ENCODE results near the gene E2F4. TPM values are rescaled to one million over a fixed set of nuclear protein-coding genes. Genes with fewer than 3 reads are reported as not detected.
A peak's percentile ranks its signal among the peaks of the same experiment; 100 is the strongest.

The E2F4 gene, protein sequence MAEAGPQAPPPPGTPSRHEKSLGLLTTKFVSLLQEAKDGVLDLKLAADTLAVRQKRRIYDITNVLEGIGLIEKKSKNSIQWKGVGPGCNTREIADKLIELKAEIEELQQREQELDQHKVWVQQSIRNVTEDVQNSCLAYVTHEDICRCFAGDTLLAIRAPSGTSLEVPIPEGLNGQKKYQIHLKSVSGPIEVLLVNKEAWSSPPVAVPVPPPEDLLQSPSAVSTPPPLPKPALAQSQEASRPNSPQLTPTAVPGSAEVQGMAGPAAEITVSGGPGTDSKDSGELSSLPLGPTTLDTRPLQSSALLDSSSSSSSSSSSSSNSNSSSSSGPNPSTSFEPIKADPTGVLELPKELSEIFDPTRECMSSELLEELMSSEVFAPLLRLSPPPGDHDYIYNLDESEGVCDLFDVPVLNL
- 54.0 TPM for polyA plus RNA-seq (2013)

GRCh38 chr16:67191995-67192681 is at the start of gene E2F4:
Gene E2F4 (plus strand): TSS chr16:67192155. CDS start chr16:67192228, 73 bp downstream.
- POLR2A ChIA-PET: interaction anchor here (1.5 kb wide), 1 partner anchor 30 kb away, joined by 3 read pairs; no protein-coding TSS in a partner anchor
- H3K36me3 ChIP-seq (ENCODE audit: control insufficient read depth in 4 of 4, insufficient read depth in 4 of 4, low read length in 3 of 4): peaks cover 10 to 38% (median 35%) of the 10 kb centered on the region in 4 experiments
- peak within 1 kb of the TSS; percentile 72 to 98 (median 91) for H3K4me3 ChIP-seq (ENCODE audit: control insufficient read depth in 1 of 7, extremely low read depth in 1 of 7, insufficient read depth in 4 of 7, low read depth in 2 of 7, low read length in 6 of 7)
- CTCF ChIA-PET: interaction anchor here (0.8 to 4.8 kb wide), 7 partner anchors 9 to 53 kb away, joined by 3 to 17 read pairs (median 5); partner anchors contain the start of gene MATCAP1
- 0% methylated on average over 51 of the region's 54 CpGs for WGBS (ENCODE audit: insufficient coverage)
- peaks cover 0 to 22% (median 19%) of the 10 kb centered on the region in 4 experiments for H3K4me1 ChIP-seq (ENCODE audit: control extremely low read depth in 1 of 4, control insufficient read depth in 4 of 4, insufficient read depth in 4 of 4, low read length in 3 of 4)
- DNase-seq: peak; percentile 91 to 96 (median 96)
- H3K9me3 ChIP-seq (ENCODE audit: control extremely low read depth in 1 of 5, control insufficient read depth in 4 of 5, insufficient read depth in 2 of 5, low read depth in 1 of 5, low read length in 4 of 5): no peaks in the 10 kb centered on the region
- H3K27me3 ChIP-seq (replicated peaks in 2 of 5; ENCODE audit: control insufficient read depth in 4 of 5, insufficient read depth in 5 of 5, low read length in 4 of 5): peaks cover 0 to 1% (median 0%) of the 10 kb centered on the region in 5 experiments
- peak within 1 kb of the TSS; percentile 66 to 90 for H3K27ac ChIP-seq (ENCODE audit: insufficient read depth in 1 of 2, low read depth in 1 of 2, low read length in 2 of 2, poor library complexity in 1 of 2, severe bottlenecking in 2 of 2)

GRCh38 chr16:67142342-67142741 is 49.6 kb upstream of the E2F4 start:
- 99% methylated on average over 8 of the region's 9 CpGs for WGBS (ENCODE audit: insufficient coverage)
- Histone ChIP-seq H3K27ac (ENCODE audit: insufficient read depth in 1 of 2, low read depth in 1 of 2, low read length in 2 of 2, poor library complexity in 1 of 2, severe bottlenecking in 2 of 2) (no peak overlapping the region), H3K4me1 (ENCODE audit: control extremely low read depth in 1 of 4, control insufficient read depth in 4 of 4, insufficient read depth in 4 of 4, low read length in 3 of 4) (peaks cover 0 to 3% (median 0%) of the 10 kb centered on the region in 4 experiments), H3K27me3 (replicated peaks in 2 of 5; ENCODE audit: control insufficient read depth in 4 of 5, insufficient read depth in 5 of 5, low read length in 4 of 5) (no peaks in the 10 kb centered on the region), H3K9me3 (ENCODE audit: control extremely low read depth in 1 of 5, control insufficient read depth in 4 of 5, insufficient read depth in 2 of 5, low read depth in 1 of 5, low read length in 4 of 5) (no peaks in the 10 kb centered on the region), H3K4me3 (ENCODE audit: control insufficient read depth in 1 of 7, extremely low read depth in 1 of 7, insufficient read depth in 4 of 7, low read depth in 2 of 7, low read length in 6 of 7) (no peak overlapping the region), H3K36me3 (ENCODE audit: control insufficient read depth in 4 of 4, insufficient read depth in 4 of 4, low read length in 3 of 4) (peaks cover 24 to 91% (median 71%) of the 10 kb centered on the region in 4 experiments)
- ChIA-PET POLR2A (no interaction called here), CTCF (interaction anchor here (0.8 to 2.8 kb wide), 5 partner anchors 12 to 253 kb away, joined by 3 to 11 read pairs (median 4); no protein-coding TSS in a partner anchor)
- no peak for DNase-seq

DNA sequence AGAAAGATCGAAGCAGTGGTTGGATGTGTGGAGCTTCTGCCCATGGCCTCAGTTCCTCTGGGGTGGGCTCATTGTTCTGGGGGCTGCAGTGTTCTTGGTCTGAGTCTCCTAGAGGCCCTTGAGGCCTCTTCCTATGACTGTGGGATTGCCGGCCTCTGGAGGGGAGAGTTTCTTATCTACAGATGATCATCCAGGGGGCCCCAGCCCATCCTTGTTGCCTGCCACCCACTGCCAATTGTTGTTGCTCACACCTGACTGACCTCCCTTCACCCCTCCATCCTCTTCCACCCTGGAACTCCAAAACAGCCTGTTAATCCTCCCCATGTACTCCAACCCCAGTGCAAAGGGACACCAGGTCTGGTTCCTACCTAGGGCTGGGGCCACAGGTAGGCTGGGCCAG is 47.0 kb upstream of the E2F4 start:
- H3K27me3 ChIP-seq (replicated peaks in 2 of 5; ENCODE audit: control insufficient read depth in 4 of 5, insufficient read depth in 5 of 5, low read length in 4 of 5): peaks cover 0 to 13% (median 0%) of the 10 kb centered on the region in 5 experiments
- DNase-seq: no peak
- no peak overlapping the region for H3K27ac ChIP-seq (ENCODE audit: insufficient read depth in 1 of 2, low read depth in 1 of 2, low read length in 2 of 2, poor library complexity in 1 of 2, severe bottlenecking in 2 of 2)
- H3K36me3 ChIP-seq (ENCODE audit: control insufficient read depth in 4 of 4, insufficient read depth in 4 of 4, low read length in 3 of 4): peaks cover 20 to 90% (median 77%) of the 10 kb centered on the region in 4 experiments
- no peak overlapping the region for H3K4me3 ChIP-seq (ENCODE audit: control insufficient read depth in 1 of 7, extremely low read depth in 1 of 7, insufficient read depth in 4 of 7, low read depth in 2 of 7, low read length in 6 of 7)
- H3K4me1 ChIP-seq (ENCODE audit: control extremely low read depth in 1 of 4, control insufficient read depth in 4 of 4, insufficient read depth in 4 of 4, low read length in 3 of 4): peaks cover 0 to 2% (median 0%) of the 10 kb centered on the region in 4 experiments
- POLR2A ChIA-PET: no interaction called here
- no peaks in the 10 kb centered on the region for H3K9me3 ChIP-seq (ENCODE audit: control extremely low read depth in 1 of 5, control insufficient read depth in 4 of 5, insufficient read depth in 2 of 5, low read depth in 1 of 5, low read length in 4 of 5)
- CTCF ChIA-PET: interaction anchor here (1.0 to 2.4 kb wide), 8 partner anchors 10 to 167 kb away, joined by 3 to 11 read pairs (median 3); no protein-coding TSS in a partner anchor
- 83% methylated on average over 1 of the region's 2 CpGs for WGBS (ENCODE audit: insufficient coverage)

DNA sequence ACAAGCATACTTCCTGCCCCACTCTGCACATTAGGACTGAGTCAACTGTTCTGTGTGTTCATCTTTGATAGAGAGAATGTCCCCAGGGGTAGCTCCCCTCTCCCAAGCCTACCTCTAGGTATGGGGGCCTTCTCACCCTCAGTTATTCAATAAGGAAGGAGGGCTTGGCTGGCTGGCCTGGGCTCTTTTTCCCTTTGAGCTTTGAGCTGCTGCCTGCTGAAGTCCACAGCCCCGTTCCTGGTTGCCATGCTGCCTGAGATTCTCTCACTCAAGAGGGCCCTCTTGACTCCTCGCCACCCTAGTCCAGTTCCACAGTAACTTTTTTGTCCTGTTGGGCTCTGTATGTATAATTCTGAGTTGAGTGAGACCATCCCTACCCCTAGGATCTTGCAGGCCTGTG is 46.2 kb upstream of the E2F4 start:
- POLR2A ChIA-PET: no interaction called here
- Histone ChIP-seq H3K9me3 (ENCODE audit: control extremely low read depth in 1 of 5, control insufficient read depth in 4 of 5, insufficient read depth in 2 of 5, low read depth in 1 of 5, low read length in 4 of 5) (no peaks in the 10 kb centered on the region), H3K27me3 (replicated peaks in 2 of 5; ENCODE audit: control insufficient read depth in 4 of 5, insufficient read depth in 5 of 5, low read length in 4 of 5) (peaks cover 0 to 15% (median 0%) of the 10 kb centered on the region in 5 experiments), H3K4me1 (ENCODE audit: control extremely low read depth in 1 of 4, control insufficient read depth in 4 of 4, insufficient read depth in 4 of 4, low read length in 3 of 4) (peaks cover 0 to 9% (median 5%) of the 10 kb centered on the region in 4 experiments), H3K36me3 (ENCODE audit: control insufficient read depth in 4 of 4, insufficient read depth in 4 of 4, low read length in 3 of 4) (peaks cover 15 to 82% (median 71%) of the 10 kb centered on the region in 4 experiments), H3K4me3 (ENCODE audit: control insufficient read depth in 1 of 7, extremely low read depth in 1 of 7, insufficient read depth in 4 of 7, low read depth in 2 of 7, low read length in 6 of 7) (no peak overlapping the region), H3K27ac (ENCODE audit: insufficient read depth in 1 of 2, low read depth in 1 of 2, low read length in 2 of 2, poor library complexity in 1 of 2, severe bottlenecking in 2 of 2) (no peak overlapping the region)
- WGBS (ENCODE audit: insufficient coverage): 100% methylated on average over 2 of the region's 2 CpGs
- DNase-seq: no peak
- CTCF ChIA-PET: interaction anchor here (1.3 to 2.4 kb wide), 2 partner anchors 9 to 12 kb away, joined by 3 to 11 read pairs; no protein-coding TSS in a partner anchor

DNA sequence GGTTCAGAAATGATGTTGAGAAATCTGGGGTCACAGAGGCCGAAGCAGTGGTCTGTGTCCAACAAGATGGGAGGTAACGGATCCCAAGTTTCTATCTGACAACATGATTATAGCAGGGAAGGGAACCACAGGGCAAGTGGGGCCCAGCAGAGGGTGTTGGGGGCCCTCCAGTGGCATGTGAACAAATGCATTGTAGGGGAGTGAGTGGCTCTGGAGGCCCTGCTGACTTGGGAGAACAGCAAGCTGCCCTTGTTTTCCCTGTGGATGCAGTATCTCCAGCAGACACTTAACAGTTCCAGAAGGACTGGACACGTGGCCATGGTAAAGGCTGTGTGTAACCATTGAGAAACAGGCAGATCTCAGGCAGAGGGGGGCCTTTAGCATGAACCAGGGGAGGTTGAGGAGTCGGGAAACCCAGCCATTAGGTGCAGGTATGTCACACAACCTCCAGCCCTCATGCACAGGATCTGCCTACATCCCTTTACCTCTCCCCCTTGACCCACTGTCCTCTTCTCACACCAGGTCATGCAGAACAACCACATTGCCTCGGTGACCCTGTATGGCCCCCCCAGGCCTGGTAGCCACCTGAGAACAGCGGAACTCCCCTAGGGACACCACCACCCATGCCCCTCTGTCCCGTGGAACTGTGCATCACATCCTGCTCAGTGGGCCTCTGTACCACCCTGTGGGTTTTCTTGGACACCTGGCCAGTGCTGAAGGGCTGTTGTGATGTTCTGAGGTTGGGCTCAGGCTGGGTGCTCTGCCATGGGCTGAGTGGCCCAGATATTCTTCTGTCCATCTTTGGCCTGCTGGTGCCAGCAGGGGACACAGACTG is 45.2 kb upstream of the E2F4 start:
- H3K27me3 ChIP-seq (replicated peaks in 2 of 5; ENCODE audit: control insufficient read depth in 4 of 5, insufficient read depth in 5 of 5, low read length in 4 of 5): peaks cover 0 to 17% (median 0%) of the 10 kb centered on the region in 5 experiments
- ChIA-PET CTCF (no interaction called here), POLR2A (no interaction called here)
- no peak overlapping the region for H3K27ac ChIP-seq (ENCODE audit: insufficient read depth in 1 of 2, low read depth in 1 of 2, low read length in 2 of 2, poor library complexity in 1 of 2, severe bottlenecking in 2 of 2)
- WGBS (ENCODE audit: insufficient coverage): 89% methylated on average over 7 of the region's 7 CpGs
- no peaks in the 10 kb centered on the region for H3K9me3 ChIP-seq (ENCODE audit: control extremely low read depth in 1 of 5, control insufficient read depth in 4 of 5, insufficient read depth in 2 of 5, low read depth in 1 of 5, low read length in 4 of 5)
- H3K36me3 ChIP-seq (ENCODE audit: control insufficient read depth in 4 of 4, insufficient read depth in 4 of 4, low read length in 3 of 4): peaks cover 13 to 72% (median 62%) of the 10 kb centered on the region in 4 experiments
- DNase-seq: no peak
- H3K4me1 ChIP-seq (ENCODE audit: control extremely low read depth in 1 of 4, control insufficient read depth in 4 of 4, insufficient read depth in 4 of 4, low read length in 3 of 4): peaks cover 0 to 11% (median 10%) of the 10 kb centered on the region in 4 experiments
- H3K4me3 ChIP-seq (ENCODE audit: control insufficient read depth in 1 of 7, extremely low read depth in 1 of 7, insufficient read depth in 4 of 7, low read depth in 2 of 7, low read length in 6 of 7): no peak overlapping the region

DNA sequence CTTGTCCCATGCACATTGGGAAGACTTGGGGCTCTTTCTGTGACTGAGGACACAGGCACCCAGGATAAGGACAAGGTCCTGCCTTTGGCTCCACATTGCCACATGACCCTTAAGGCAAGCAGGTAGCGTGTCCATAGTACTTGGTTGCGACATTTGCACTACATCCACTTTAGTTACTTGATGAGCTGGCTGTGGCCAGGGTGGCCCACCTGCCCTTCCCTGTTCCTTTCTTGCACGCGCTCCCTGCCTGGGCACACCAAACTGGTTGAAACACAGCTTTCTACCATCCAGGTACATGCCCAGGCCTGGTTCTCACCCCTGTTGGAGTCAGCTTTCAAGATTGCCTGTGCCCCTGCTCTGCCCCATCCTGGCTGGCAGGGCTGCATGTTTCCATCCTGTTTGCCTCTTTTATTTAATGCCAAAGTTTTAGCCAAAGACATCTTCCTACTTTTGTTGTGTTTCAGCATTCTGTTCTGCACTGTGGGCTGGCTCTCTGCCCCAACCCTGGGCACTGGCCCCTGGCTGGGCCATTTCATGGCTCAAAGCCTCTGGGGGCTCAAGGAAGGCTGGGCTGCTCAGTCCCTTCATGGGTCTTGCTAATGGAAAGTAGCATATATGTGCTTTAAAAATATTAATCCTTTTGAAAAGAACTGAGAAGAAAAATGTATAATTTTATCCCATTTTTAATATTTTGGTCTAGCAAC is 44.4 kb upstream of the E2F4 start:
- ChIA-PET CTCF (no interaction called here), POLR2A (no interaction called here)
- Histone ChIP-seq H3K9me3 (ENCODE audit: control extremely low read depth in 1 of 5, control insufficient read depth in 4 of 5, insufficient read depth in 2 of 5, low read depth in 1 of 5, low read length in 4 of 5) (no peaks in the 10 kb centered on the region), H3K27ac (ENCODE audit: insufficient read depth in 1 of 2, low read depth in 1 of 2, low read length in 2 of 2, poor library complexity in 1 of 2, severe bottlenecking in 2 of 2) (no peak overlapping the region), H3K4me1 (ENCODE audit: control extremely low read depth in 1 of 4, control insufficient read depth in 4 of 4, insufficient read depth in 4 of 4, low read length in 3 of 4) (peaks cover 0 to 11% (median 10%) of the 10 kb centered on the region in 4 experiments), H3K4me3 (ENCODE audit: control insufficient read depth in 1 of 7, extremely low read depth in 1 of 7, insufficient read depth in 4 of 7, low read depth in 2 of 7, low read length in 6 of 7) (no peak overlapping the region), H3K36me3 (ENCODE audit: control insufficient read depth in 4 of 4, insufficient read depth in 4 of 4, low read length in 3 of 4) (peaks cover 13 to 64% (median 54%) of the 10 kb centered on the region in 4 experiments), H3K27me3 (replicated peaks in 2 of 5; ENCODE audit: control insufficient read depth in 4 of 5, insufficient read depth in 5 of 5, low read length in 4 of 5) (peaks cover 0 to 17% (median 0%) of the 10 kb centered on the region in 5 experiments)
- no peak for DNase-seq
- 97% methylated on average over 4 of the region's 4 CpGs for WGBS (ENCODE audit: insufficient coverage)
